MV-4-11 (cell line): ENCODE measurements around the gene ERICH6.
A peak's percentile ranks its signal among the peaks of the same experiment; 100 is the strongest.

Experiments
- DNase-seq: peaks from one replicate; lab custom pipeline; 2025; lab: John Stamatoyannopoulos, UW

Gene ERICH6

GRCh38 chr3:150703756-150704344, at the start of gene ERICH6:
Gene ERICH6 (minus strand): TSS chr3:150703920. CDS start chr3:150703898, 22 bp downstream.
- DNase-seq, result peak; percentile 85

- no peak for DNase-seq
Measured at GRCh38 chr3:150751781-150752263, 48.1 kb upstream of the ERICH6 start.

GRCh38 chr3:150749255-150749654, 45.5 kb upstream of the ERICH6 start:
- DNase-seq, result no peak

GRCh38 chr3:150748684-150749047, 44.9 kb upstream of the ERICH6 start:
- no peak for DNase-seq

- DNase-seq, result peak; percentile 57
Measured at GRCh38 chr3:150747886-150748683, 44.4 kb upstream of the ERICH6 start.

GRCh38 chr3:150746791-150747590, 43.3 kb upstream of the ERICH6 start:
- no peak for DNase-seq

- no peak for DNase-seq
Measured at GRCh38 chr3:150745832-150746231, 42.1 kb upstream of the ERICH6 start.

- DNase-seq, result no peak
Measured at GRCh38 chr3:150744919-150745211, 41.1 kb upstream of the ERICH6 start.

- DNase-seq, result no peak
Measured at GRCh38 chr3:150744041-150744918, 40.6 kb upstream of the ERICH6 start.

GRCh38 chr3:150743508-150743907, 39.8 kb upstream of the ERICH6 start:
- DNase-seq, result no peak

- DNase-seq, result no peak
Measured at GRCh38 chr3:150742679-150743078, 39.0 kb upstream of the ERICH6 start.

- no peak for DNase-seq
Measured at GRCh38 chr3:150742141-150742523, 38.4 kb upstream of the ERICH6 start.

- DNase-seq, result no peak
Measured at GRCh38 chr3:150741497-150742140, 37.9 kb upstream of the ERICH6 start.

- DNase-seq, result no peak
Measured at GRCh38 chr3:150740733-150741496, 37.2 kb upstream of the ERICH6 start.

- no peak for DNase-seq
Measured at GRCh38 chr3:150739877-150740645, 36.3 kb upstream of the ERICH6 start.

- peak; percentile 13 for DNase-seq
Measured at GRCh38 chr3:150739200-150739863, 35.6 kb upstream of the ERICH6 start.

GRCh38 chr3:150738688-150739087, 35.0 kb upstream of the ERICH6 start:
- DNase-seq, result no peak

- peak; percentile 71 for DNase-seq
Measured at GRCh38 chr3:150737874-150738679, 34.4 kb upstream of the ERICH6 start.
